Testis (tissue), 3 donors: ENCODE measurements around the gene GRIK2. TPM values are rescaled to one million over a fixed set of nuclear protein-coding genes. Genes with fewer than 3 reads are reported as not detected.
"Not testable (repeated sequence)": the region's sequence is repeated elsewhere in the genome, so short reads cannot be mapped to it uniquely, and the experiment has no call there.

ENCODE experiments used
- DNase-seq: peaks from one replicate; pipeline ENCODE4 v3.0.0-alpha.2; 2019
- H3K27ac ChIP-seq, 2 donors: fragments of 200-600 bp; sonication (generic); one replicate each; pipeline ENCODE4 v1.5.1; 2019
- H3K27me3 ChIP-seq: fragments of 200-600 bp; sonication (generic); one replicate; pipeline ENCODE4 v1.5.1; 2019
- H3K36me3 ChIP-seq: fragments of 200-600 bp; sonication (generic); one replicate; pipeline ENCODE4 v1.5.1; 2017; ENCODE audit warnings: low read depth; ENCODE audit errors: missing control alignments
- H3K4me1 ChIP-seq: fragments of 200-600 bp; sonication (generic); one replicate; pipeline ENCODE4 v1.5.1; 2019
- H3K4me3 ChIP-seq, 2 donors: fragments of 200-600 bp; sonication (generic); one replicate each; pipeline ENCODE4 v1.5.1; 2017 to 2019
- H3K9me3 ChIP-seq: fragments of 200-600 bp; sonication (generic); one replicate; pipeline ENCODE4 v1.5.1; 2017
- POLR2A ChIP-seq: fragments of 450-650 bp; IDR thresholded peaks from one replicate; pipeline ENCODE4 v1.6.1; 2017; ENCODE audit warnings: antibody characterized with exemption, mild to moderate bottlenecking, moderate library complexity
- WGBS, 2 donors: methylation state at CpG; one replicate each; pipeline ENCODE4 v1.1.5; 2018; 5-methylcytosine and 5-hydroxymethylcytosine counted together
- intact Hi-C: fragments of 100-400 bp; cut with DNase I; formaldehyde crosslinking; loops from one replicate; pipeline ENCODE4 v1.15.1; 2023; ENCODE audit warnings: low total_unique reads
- polyA plus RNA-seq: library from polyadenylated mRNA; stranded (reverse); fragments of 350-450 nt; fragmentation: Illumina TruSeq; extraction: RNeasy Lipid Tissue Mini Kit (QIAGEN cat#74804); gene quantifications from one replicate; pipeline ENCODE4 v1.2.3, GENCODE V29; 2014; ENCODE audit warnings: low read depth, low replicate concordance; ENCODE audit not compliant: insufficient read depth
- total RNA-seq, 2 donors: library from RNA; depleted of rRNA; stranded (reverse); fragments of >200 nt; gene quantifications; one replicate each; pipeline ENCODE4 v1.2.3, GENCODE V29; 2016
- TF ChIP-seq, protein P1 (sequence below), 3 experiments: fragments of 450-650 bp in 2 of 3; fragments of 200-600 bp in 1 of 3; sonication (generic) in 1 of 3; IDR thresholded peaks; one replicate each; pipeline ENCODE4 v1.5.1; 2016 to 2019; ENCODE audit warnings: antibody characterized with exemption in 3 of 3, mild to moderate bottlenecking in 2 of 3, moderate library complexity in 1 of 3

The GRIK2 gene
- total and polyA plus RNA-seq, 3 donors from 2014 or later = 1.1 to 23.5 (median 12.4) TPM

- H3K36me3 ChIP-seq = no peaks in the 10 kb centered on the region
- no peaks in the 10 kb centered on the region for H3K27me3 ChIP-seq
- intact Hi-C loops = no loop called here
- DNase-seq = no peak
- no peak for TF ChIP-seq POLR2A
- TF ChIP-seq, protein P1, sequence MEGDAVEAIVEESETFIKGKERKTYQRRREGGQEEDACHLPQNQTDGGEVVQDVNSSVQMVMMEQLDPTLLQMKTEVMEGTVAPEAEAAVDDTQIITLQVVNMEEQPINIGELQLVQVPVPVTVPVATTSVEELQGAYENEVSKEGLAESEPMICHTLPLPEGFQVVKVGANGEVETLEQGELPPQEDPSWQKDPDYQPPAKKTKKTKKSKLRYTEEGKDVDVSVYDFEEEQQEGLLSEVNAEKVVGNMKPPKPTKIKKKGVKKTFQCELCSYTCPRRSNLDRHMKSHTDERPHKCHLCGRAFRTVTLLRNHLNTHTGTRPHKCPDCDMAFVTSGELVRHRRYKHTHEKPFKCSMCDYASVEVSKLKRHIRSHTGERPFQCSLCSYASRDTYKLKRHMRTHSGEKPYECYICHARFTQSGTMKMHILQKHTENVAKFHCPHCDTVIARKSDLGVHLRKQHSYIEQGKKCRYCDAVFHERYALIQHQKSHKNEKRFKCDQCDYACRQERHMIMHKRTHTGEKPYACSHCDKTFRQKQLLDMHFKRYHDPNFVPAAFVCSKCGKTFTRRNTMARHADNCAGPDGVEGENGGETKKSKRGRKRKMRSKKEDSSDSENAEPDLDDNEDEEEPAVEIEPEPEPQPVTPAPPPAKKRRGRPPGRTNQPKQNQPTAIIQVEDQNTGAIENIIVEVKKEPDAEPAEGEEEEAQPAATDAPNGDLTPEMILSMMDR (IDR thresholded peaks at IDR 0.05) = no peak
- no peaks in the 10 kb centered on the region for H3K4me1 ChIP-seq
- H3K4me3 ChIP-seq = no peak overlapping the region
- H3K27ac ChIP-seq = no peak overlapping the region
- 88 to 95% methylated on average over 1 of the region's 1 CpG for WGBS, 2 donors
- H3K9me3 ChIP-seq = no peaks in the 10 kb centered on the region
Measured at GRCh38 chr6:102064142-102064541, 670.6 kb downstream of the GRIK2 start.

DNA sequence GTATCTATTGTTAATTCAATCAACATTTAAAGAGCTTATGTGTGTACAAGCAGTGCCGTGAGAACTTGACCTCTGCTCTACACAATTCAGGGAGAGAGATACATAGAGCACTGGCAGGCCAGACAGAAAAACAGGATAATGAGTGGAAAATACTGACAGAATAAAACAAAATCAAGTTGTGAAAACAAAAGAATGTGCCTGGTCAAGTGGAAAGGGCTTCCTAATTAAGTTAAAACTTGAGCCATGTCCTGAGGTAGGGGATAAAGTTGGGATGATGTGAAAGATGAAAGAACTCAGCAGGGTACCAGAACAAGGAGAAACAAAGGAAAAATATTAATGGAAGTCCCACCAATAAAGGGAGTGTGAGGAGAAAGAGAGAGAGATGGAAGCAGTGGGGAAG is 672.8 kb downstream of the GRIK2 start:
- H3K27ac ChIP-seq = no peak overlapping the region
- H3K4me3 ChIP-seq = no peak overlapping the region
- H3K36me3 ChIP-seq = no peaks in the 10 kb centered on the region
- no peaks in the 10 kb centered on the region for H3K9me3 ChIP-seq
- 51 to 52% methylated on average over 1 of the region's 1 CpG for WGBS, 2 donors
- TF ChIP-seq POLR2A = no peak
- TF ChIP-seq, protein P1 (IDR thresholded peaks at IDR 0.05) = no peak
- intact Hi-C loops = no loop called here
- H3K27me3 ChIP-seq = no peaks in the 10 kb centered on the region
- no peak for DNase-seq
- H3K4me1 ChIP-seq = no peaks in the 10 kb centered on the region

DNA sequence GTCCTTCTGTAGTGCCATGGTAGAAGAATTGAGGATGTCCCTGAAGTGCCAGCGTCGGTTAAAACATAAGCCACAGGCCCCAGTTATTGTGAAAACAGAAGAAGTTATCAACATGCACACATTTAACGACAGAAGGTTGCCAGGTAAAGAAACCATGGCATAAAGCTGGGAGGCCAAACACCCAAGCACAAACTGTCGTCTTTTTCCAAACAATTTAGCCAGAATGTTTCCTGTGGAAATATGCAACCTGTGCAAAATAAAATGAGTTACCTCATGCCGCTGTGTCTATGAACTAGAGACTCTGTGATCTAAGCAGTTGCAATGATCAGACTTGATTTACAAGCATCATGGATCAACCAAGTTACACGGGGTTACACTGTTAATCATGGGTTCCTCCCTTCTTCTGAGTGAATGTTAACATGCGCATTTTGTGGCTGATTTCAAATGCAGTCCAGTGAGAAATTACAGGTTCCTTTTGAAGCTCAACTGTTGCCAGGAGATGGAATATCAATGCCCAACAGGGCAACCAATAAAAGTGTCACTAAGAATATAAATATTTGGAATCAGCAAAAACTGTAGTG is 674.9 kb downstream of the GRIK2 start:
- Histone ChIP-seq H3K27me3 (no peaks in the 10 kb centered on the region), H3K9me3 (no peaks in the 10 kb centered on the region), H3K4me1 (no peaks in the 10 kb centered on the region), H3K36me3 (no peaks in the 10 kb centered on the region), H3K4me3 (no peak overlapping the region), H3K27ac (no peak overlapping the region)
- intact Hi-C loops = no loop called here
- no peak for DNase-seq
- no peak for TF ChIP-seq POLR2A
- TF ChIP-seq, protein P1 (IDR thresholded peaks at IDR 0.05) = no peak
- WGBS, 2 donors = 65 to 67% methylated on average over 7 of the region's 7 CpGs

- intact Hi-C loops = no loop called here
- WGBS, 2 donors = 71 to 78% methylated on average over 2 of the region's 2 CpGs
- no peak for DNase-seq
Measured at GRCh38 chr6:102075539-102075938, 682.0 kb downstream of the GRIK2 start.

DNA sequence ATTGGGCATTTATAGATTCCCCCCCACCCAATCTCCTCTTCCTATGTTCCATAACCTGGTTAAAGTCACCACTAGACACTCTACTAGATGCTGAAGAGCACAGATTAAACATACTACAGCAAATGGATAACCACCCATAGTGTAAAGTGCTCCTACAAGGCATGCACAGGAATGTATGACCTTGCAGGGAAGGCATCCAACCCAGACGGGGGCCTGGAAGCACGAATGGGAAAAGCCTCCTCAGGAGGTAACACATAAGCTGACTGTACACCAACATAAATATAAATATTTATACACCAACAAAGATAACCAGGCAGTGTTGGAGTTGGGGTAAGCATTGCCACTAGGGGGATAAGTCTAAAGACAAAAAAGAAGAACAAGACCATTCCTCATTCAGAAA is 691.7 kb downstream of the GRIK2 start:
- Histone ChIP-seq H3K4me1 (no peaks in the 10 kb centered on the region), H3K27me3 (no peaks in the 10 kb centered on the region), H3K36me3 (no peaks in the 10 kb centered on the region), H3K4me3 (no peak overlapping the region), H3K27ac (no peak overlapping the region), H3K9me3 (no peaks in the 10 kb centered on the region)
- WGBS, 2 donors = 40 to 55% methylated on average over 2 of the region's 2 CpGs
- no peak for DNase-seq
- TF ChIP-seq, protein P1 (IDR thresholded peaks at IDR 0.05) = no peak
- no peak for TF ChIP-seq POLR2A
- intact Hi-C loops = no loop called here

More at GRCh38 chr6:102075539-102075938, 682.0 kb downstream of the GRIK2 start:
- no peak overlapping the region for H3K27ac ChIP-seq
- no peak overlapping the region for H3K4me3 ChIP-seq
- H3K36me3 ChIP-seq = no peaks in the 10 kb centered on the region
- TF ChIP-seq, protein P1 (IDR thresholded peaks at IDR 0.05) = no peak
- no peaks in the 10 kb centered on the region for H3K9me3 ChIP-seq
- H3K27me3 ChIP-seq = no peaks in the 10 kb centered on the region
- H3K4me1 ChIP-seq = no peaks in the 10 kb centered on the region

DNA sequence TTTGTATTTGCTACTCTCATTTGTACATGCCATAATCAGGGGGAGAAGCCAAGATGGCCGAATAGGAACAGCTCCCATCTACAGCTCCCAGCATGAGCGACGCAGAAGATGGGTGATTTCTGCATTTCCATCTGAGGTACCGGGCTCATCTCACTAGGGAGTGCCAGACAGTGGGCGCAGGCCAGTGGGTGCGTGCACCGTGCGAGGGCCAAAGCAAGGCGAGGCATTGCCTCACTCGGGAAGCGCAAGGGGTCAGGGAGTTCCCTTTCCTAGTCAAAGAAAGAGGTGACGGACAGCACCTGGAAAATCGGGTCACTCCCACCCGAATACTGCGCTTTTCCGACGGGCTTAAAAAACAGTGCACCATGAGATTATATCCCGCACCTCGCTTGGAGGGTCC is 694.7 kb downstream of the GRIK2 start:
- H3K4me1 ChIP-seq, H3K36me3 ChIP-seq, intact Hi-C loops, H3K4me3 ChIP-seq, DNase-seq, H3K27me3 ChIP-seq, H3K9me3 ChIP-seq, H3K27ac ChIP-seq: not testable (repeated sequence)
- 88 to 90% methylated on average over 18 to 19 of the region's 19 CpGs for WGBS, 2 donors
